GM23338 (cell line): ENCODE results near the gene PTTG1IP. TPM values are rescaled to one million over a fixed set of nuclear protein-coding genes. Genes with fewer than 3 reads are reported as not detected.

ENCODE experiments used
- ATAC-seq: fragments of 200-7000 bp; cut with Tn5 transposase; 3 replicates; pipeline ENCODE4 v1.9.1; 2020
- DNase-seq: peaks from one replicate; pipeline ENCODE4 v3.0.0-alpha.2; 2015; ENCODE audit warnings: low spot score
- H2AFZ ChIP-seq: fragments of 200-600 bp; sonication (generic); 2 replicates; pipeline ENCODE4 v1.8.0; 2016; ENCODE audit warnings: antibody characterized with exemption, mild to moderate bottlenecking, moderate library complexity
- H3F3A ChIP-seq: fragments of 200-600 bp; sonication (generic); replicated peaks from 2 replicates; pipeline ENCODE4 v1.8.0; 2017; ENCODE audit warnings: antibody characterized with exemption, mixed run types, low read depth
- H3K27ac ChIP-seq: fragments of 200-600 bp; sonication (generic); 2 replicates; pipeline ENCODE4 v1.6.1; 2016; ENCODE audit warnings: low read depth
- H3K27me3 ChIP-seq: fragments of 200-600 bp; sonication (generic); 2 replicates; pipeline ENCODE4 v1.8.0; 2016; ENCODE audit warnings: mild to moderate bottlenecking, mixed run types, moderate library complexity; ENCODE audit not compliant: insufficient read depth
- H3K36me3 ChIP-seq: fragments of 200-600 bp; sonication (generic); 2 replicates; pipeline ENCODE4 v1.8.0; 2016; ENCODE audit warnings: mild to moderate bottlenecking; ENCODE audit not compliant: insufficient read depth
- H3K4me1 ChIP-seq: fragments of 200-600 bp; sonication (generic); 2 replicates; pipeline ENCODE4 v1.8.0; 2016; ENCODE audit warnings: mild to moderate bottlenecking, moderate library complexity; ENCODE audit not compliant: insufficient read depth
- H3K4me2 ChIP-seq: fragments of 200-600 bp; sonication (generic); 2 replicates; pipeline ENCODE4 v1.7.1; 2017; ENCODE audit warnings: mixed run types
- H3K4me3 ChIP-seq: fragments of 200-600 bp; sonication (generic); 2 replicates; pipeline ENCODE4 v1.6.1; 2016; ENCODE audit warnings: mixed run types
- H3K79me2 ChIP-seq: fragments of 200-600 bp; sonication (generic); replicated peaks from 2 replicates; pipeline ENCODE4 v1.8.0; 2017; ENCODE audit warnings: mild to moderate bottlenecking; ENCODE audit not compliant: insufficient read depth
- H3K9me2 ChIP-seq: fragments of 200-600 bp; sonication (generic); 2 replicates; pipeline ENCODE4 v1.8.0; 2017; ENCODE audit not compliant: insufficient read depth
- H4K20me1 ChIP-seq: fragments of 200-600 bp; sonication (generic); replicated peaks from 2 replicates; pipeline ENCODE4 v1.8.0; 2017; ENCODE audit warnings: mild to moderate bottlenecking; ENCODE audit not compliant: insufficient read depth
- H3K27ac Mint-ChIP-seq: 2 replicates; pipeline ENCODE4 v1.8.0; 2020; ENCODE audit warnings: inconsistent platforms, mild to moderate bottlenecking, moderate library complexity, mixed read lengths
- H3K27me3 Mint-ChIP-seq: 3 replicates; pipeline ENCODE4 v1.8.0; 2022; ENCODE audit warnings: low read depth, mild to moderate bottlenecking, moderate library complexity, mixed read lengths, inconsistent platforms; ENCODE audit not compliant: insufficient read depth, poor library complexity
- H3K36me3 Mint-ChIP-seq: 3 replicates; pipeline ENCODE4 v1.8.0; 2021; ENCODE audit warnings: low read depth, mild to moderate bottlenecking, inconsistent platforms, moderate library complexity, mixed read lengths
- H3K4me1 Mint-ChIP-seq: 3 replicates; pipeline ENCODE4 v1.8.0; 2020; ENCODE audit warnings: mild to moderate bottlenecking, inconsistent platforms, mixed read lengths
- H3K4me3 Mint-ChIP-seq: 3 replicates; pipeline ENCODE4 v1.8.0; 2021; ENCODE audit warnings: moderate library complexity, mild to moderate bottlenecking, inconsistent platforms, mixed read lengths
- H3K9me3 Mint-ChIP-seq: 3 replicates; pipeline ENCODE4 v1.8.0; 2020; ENCODE audit warnings: moderate library complexity, mild to moderate bottlenecking, inconsistent platforms, mixed read lengths
- CREB1 ChIP-seq: fragments of 250-450 bp; sonication (Bioruptor Pico); IDR thresholded peaks from 2 replicates; pipeline ENCODE4 v1.5.0; 2020; ENCODE audit warnings: low read depth, mild to moderate bottlenecking, moderate library complexity
- ETS1 ChIP-seq: IDR thresholded peaks from 2 replicates; pipeline ENCODE4 v1.6.1; 2016; ENCODE audit warnings: antibody characterized with exemption
- EZH2 ChIP-seq: fragments of 200-600 bp; sonication (generic); IDR thresholded peaks from one replicate; pipeline ENCODE4 v1.8.0; 2017; ENCODE audit warnings: antibody characterized with exemption, mild to moderate bottlenecking, low read depth; ENCODE audit not compliant: unreplicated experiment
- JUNB ChIP-seq: IDR thresholded peaks from one replicate; pipeline ENCODE4 v1.6.1; 2016; ENCODE audit warnings: antibody characterized with exemption; ENCODE audit not compliant: unreplicated experiment
- POLR2AphosphoS5 ChIP-seq: IDR thresholded peaks from 2 replicates; pipeline ENCODE4 v1.6.1; 2016; ENCODE audit warnings: antibody characterized with exemption, low read depth
- STAT1 ChIP-seq: IDR thresholded peaks from one replicate; pipeline ENCODE4 v1.6.1; 2016; ENCODE audit warnings: antibody characterized with exemption; ENCODE audit not compliant: unreplicated experiment
- ZNF114 ChIP-seq: fragments of 250-450 bp; sonication (Bioruptor Pico); IDR thresholded peaks from 2 replicates; pipeline ENCODE4 v1.5.0; 2020; ENCODE audit warnings: mild to moderate bottlenecking, moderate library complexity
- ZNF331 ChIP-seq: fragments of 250-450 bp; sonication (Bioruptor Pico); IDR thresholded peaks from 2 replicates; pipeline ENCODE4 v1.5.0; 2020; ENCODE audit warnings: low read depth, mild to moderate bottlenecking, moderate library complexity
- polyA plus RNA-seq: library from polyadenylated mRNA; unstranded; fragments of >200 nt; fragmentation: Nextera tagmentation; extraction: Ambion mirVana; gene quantifications from 2 replicates; pipeline ENCODE4 v1.2.1, GENCODE V29; 2016
- total RNA-seq: library from RNA; depleted of rRNA; stranded (reverse); fragments of >200 nt; shearing (Covaris generic); gene quantifications from 2 replicates; pipeline ENCODE4 v1.2.3, GENCODE V29; 2014
- TF ChIP-seq, protein P1 (sequence below): IDR thresholded peaks from one replicate; pipeline ENCODE4 v1.6.1; 2018; ENCODE audit warnings: antibody characterized with exemption; ENCODE audit not compliant: unreplicated experiment
- TF ChIP-seq, protein P2 (sequence below): fragments of 250-450 bp; sonication (Bioruptor Pico); IDR thresholded peaks from 2 replicates; pipeline ENCODE4 v1.5.0; 2020; ENCODE audit warnings: mild to moderate bottlenecking, moderate library complexity
- TF ChIP-seq, protein P3 (sequence below), 2 experiments: fragments of 200-600 bp in 1 of 2; sonication (generic) in 1 of 2; conservative IDR thresholded peaks; 2 replicates each; pipeline versions ENCODE4 v1.5.1 to v1.6.1; 2016 to 2017; ENCODE audit warnings: antibody characterized with exemption in 2 of 2, low read depth in 2 of 2, mild to moderate bottlenecking in 2 of 2, moderate library complexity in 1 of 2

Gene PTTG1IP
- total and polyA plus RNA-seq, 2 experiments from 2014 or later: 99.9 to 172 TPM

DNA sequence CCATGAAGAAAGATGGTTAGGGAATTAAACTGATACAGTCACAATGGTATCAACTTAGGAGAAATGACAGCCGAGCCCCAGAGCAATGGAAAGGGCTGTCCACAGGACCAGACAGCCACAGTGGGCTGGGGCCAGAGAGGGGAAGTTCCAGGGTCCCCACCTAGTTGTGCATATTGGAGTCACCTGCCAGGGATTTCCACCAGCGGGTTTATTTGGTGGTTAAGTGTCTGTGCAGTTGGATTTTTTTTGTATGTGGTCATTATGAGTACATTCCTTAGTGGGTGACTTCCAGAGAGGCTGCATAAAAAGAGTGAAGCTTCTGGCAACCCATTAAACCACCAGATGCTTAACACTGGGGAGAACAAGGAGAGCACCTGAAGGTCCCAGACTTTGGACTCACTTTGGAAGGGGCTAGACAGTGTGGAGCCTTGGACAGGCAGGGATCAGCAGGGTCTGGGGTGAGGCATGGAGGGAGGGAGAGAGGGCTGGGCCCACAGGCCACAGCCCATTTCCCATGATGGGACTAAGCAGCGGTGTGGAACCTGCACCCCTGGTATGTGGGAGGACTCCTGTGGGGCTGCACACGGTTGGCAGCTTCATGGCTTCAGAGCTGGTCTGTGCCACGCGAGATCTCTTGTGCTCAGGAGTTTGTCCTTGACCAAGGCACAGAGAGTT is 7.8 kb upstream of the PTTG1IP start (continued):
- TF ChIP-seq, protein P1, sequence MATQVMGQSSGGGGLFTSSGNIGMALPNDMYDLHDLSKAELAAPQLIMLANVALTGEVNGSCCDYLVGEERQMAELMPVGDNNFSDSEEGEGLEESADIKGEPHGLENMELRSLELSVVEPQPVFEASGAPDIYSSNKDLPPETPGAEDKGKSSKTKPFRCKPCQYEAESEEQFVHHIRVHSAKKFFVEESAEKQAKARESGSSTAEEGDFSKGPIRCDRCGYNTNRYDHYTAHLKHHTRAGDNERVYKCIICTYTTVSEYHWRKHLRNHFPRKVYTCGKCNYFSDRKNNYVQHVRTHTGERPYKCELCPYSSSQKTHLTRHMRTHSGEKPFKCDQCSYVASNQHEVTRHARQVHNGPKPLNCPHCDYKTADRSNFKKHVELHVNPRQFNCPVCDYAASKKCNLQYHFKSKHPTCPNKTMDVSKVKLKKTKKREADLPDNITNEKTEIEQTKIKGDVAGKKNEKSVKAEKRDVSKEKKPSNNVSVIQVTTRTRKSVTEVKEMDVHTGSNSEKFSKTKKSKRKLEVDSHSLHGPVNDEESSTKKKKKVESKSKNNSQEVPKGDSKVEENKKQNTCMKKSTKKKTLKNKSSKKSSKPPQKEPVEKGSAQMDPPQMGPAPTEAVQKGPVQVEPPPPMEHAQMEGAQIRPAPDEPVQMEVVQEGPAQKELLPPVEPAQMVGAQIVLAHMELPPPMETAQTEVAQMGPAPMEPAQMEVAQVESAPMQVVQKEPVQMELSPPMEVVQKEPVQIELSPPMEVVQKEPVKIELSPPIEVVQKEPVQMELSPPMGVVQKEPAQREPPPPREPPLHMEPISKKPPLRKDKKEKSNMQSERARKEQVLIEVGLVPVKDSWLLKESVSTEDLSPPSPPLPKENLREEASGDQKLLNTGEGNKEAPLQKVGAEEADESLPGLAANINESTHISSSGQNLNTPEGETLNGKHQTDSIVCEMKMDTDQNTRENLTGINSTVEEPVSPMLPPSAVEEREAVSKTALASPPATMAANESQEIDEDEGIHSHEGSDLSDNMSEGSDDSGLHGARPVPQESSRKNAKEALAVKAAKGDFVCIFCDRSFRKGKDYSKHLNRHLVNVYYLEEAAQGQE: no peak

- peaks cover 2% of the 10 kb centered on the region; the same call in 1 of the 2 replicates for H3K4me1 ChIP-seq
- H3K27ac ChIP-seq: no peak overlapping the region
- H3F3A ChIP-seq: no peaks in the 10 kb centered on the region
- H3K4me3 ChIP-seq: no peak overlapping the region
- ATAC-seq (no peak), DNase-seq (no peak)
- H3K79me2 ChIP-seq: no peaks in the 10 kb centered on the region
- no peaks in the 10 kb centered on the region for H3K9me3 Mint-ChIP-seq
- no peak overlapping the region for H2AFZ ChIP-seq
- no peak overlapping the region for H3K4me2 ChIP-seq
- H4K20me1 ChIP-seq: no peaks in the 10 kb centered on the region; the same call in 1 of the 2 replicates
- H3K27me3 ChIP-seq: peaks cover 12% of the 10 kb centered on the region
- H3K36me3 Mint-ChIP-seq: no peaks in the 10 kb centered on the region
- H3K4me3 Mint-ChIP-seq: no peak overlapping the region
- peaks cover 10% of the 10 kb centered on the region for H3K27me3 Mint-ChIP-seq
- H3K4me1 Mint-ChIP-seq: peaks cover 5% of the 10 kb centered on the region
- H3K9me2 ChIP-seq: no peaks in the 10 kb centered on the region
- H3K27ac Mint-ChIP-seq: no peak overlapping the region
- H3K36me3 ChIP-seq: no peaks in the 10 kb centered on the region
- TF ChIP-seq ZNF114: no peak
- no peak for TF ChIP-seq EZH2
- no peak for TF ChIP-seq POLR2AphosphoS5
- no peak for TF ChIP-seq ZNF331 (CRISPR knock-in tag)
- TF ChIP-seq, protein P2, sequence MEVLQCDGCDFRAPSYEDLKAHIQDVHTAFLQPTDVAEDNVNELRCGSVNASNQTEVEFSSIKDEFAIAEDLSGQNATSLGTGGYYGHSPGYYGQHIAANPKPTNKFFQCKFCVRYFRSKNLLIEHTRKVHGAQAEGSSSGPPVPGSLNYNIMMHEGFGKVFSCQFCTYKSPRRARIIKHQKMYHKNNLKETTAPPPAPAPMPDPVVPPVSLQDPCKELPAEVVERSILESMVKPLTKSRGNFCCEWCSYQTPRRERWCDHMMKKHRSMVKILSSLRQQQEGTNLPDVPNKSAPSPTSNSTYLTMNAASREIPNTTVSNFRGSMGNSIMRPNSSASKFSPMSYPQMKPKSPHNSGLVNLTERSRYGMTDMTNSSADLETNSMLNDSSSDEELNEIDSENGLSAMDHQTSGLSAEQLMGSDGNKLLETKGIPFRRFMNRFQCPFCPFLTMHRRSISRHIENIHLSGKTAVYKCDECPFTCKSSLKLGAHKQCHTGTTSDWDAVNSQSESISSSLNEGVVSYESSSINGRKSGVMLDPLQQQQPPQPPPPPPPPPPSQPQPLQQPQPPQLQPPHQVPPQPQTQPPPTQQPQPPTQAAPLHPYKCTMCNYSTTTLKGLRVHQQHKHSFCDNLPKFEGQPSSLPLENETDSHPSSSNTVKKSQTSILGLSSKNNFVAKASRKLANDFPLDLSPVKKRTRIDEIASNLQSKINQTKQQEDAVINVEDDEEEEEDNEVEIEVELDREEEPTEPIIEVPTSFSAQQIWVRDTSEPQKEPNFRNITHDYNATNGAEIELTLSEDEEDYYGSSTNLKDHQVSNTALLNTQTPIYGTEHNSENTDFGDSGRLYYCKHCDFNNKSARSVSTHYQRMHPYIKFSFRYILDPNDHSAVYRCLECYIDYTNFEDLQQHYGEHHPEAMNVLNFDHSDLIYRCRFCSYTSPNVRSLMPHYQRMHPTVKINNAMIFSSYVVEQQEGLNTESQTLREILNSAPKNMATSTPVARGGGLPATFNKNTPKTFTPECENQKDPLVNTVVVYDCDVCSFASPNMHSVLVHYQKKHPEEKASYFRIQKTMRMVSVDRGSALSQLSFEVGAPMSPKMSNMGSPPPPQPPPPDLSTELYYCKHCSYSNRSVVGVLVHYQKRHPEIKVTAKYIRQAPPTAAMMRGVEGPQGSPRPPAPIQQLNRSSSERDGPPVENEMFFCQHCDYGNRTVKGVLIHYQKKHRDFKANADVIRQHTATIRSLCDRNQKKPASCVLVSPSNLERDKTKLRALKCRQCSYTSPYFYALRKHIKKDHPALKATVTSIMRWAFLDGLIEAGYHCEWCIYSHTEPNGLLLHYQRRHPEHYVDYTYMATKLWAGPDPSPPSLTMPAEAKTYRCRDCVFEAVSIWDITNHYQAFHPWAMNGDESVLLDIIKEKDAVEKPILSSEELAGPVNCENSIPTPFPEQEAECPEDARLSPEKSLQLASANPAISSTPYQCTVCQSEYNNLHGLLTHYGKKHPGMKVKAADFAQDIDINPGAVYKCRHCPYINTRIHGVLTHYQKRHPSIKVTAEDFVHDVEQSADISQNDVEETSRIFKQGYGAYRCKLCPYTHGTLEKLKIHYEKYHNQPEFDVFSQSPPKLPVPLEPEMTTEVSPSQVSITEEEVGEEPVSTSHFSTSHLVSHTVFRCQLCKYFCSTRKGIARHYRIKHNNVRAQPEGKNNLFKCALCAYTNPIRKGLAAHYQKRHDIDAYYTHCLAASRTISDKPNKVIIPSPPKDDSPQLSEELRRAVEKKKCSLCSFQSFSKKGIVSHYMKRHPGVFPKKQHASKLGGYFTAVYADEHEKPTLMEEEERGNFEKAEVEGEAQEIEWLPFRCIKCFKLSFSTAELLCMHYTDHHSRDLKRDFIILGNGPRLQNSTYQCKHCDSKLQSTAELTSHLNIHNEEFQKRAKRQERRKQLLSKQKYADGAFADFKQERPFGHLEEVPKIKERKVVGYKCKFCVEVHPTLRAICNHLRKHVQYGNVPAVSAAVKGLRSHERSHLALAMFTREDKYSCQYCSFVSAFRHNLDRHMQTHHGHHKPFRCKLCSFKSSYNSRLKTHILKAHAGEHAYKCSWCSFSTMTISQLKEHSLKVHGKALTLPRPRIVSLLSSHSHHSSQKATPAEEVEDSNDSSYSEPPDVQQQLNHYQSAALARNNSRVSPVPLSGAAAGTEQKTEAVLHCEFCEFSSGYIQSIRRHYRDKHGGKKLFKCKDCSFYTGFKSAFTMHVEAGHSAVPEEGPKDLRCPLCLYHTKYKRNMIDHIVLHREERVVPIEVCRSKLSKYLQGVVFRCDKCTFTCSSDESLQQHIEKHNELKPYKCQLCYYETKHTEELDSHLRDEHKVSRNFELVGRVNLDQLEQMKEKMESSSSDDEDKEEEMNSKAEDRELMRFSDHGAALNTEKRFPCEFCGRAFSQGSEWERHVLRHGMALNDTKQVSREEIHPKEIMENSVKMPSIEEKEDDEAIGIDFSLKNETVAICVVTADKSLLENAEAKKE: no peak
- TF ChIP-seq STAT1: no peak
- TF ChIP-seq CREB1 (CRISPR knock-in tag): no peak
- TF ChIP-seq JUNB: no peak
- TF ChIP-seq, protein P3, sequence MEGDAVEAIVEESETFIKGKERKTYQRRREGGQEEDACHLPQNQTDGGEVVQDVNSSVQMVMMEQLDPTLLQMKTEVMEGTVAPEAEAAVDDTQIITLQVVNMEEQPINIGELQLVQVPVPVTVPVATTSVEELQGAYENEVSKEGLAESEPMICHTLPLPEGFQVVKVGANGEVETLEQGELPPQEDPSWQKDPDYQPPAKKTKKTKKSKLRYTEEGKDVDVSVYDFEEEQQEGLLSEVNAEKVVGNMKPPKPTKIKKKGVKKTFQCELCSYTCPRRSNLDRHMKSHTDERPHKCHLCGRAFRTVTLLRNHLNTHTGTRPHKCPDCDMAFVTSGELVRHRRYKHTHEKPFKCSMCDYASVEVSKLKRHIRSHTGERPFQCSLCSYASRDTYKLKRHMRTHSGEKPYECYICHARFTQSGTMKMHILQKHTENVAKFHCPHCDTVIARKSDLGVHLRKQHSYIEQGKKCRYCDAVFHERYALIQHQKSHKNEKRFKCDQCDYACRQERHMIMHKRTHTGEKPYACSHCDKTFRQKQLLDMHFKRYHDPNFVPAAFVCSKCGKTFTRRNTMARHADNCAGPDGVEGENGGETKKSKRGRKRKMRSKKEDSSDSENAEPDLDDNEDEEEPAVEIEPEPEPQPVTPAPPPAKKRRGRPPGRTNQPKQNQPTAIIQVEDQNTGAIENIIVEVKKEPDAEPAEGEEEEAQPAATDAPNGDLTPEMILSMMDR (conservative IDR thresholded peaks at IDR 0.05; ENCODE audit: low read depth in 2 of 2): no peak
- TF ChIP-seq ETS1: no peak
Observed at GRCh38 chr21:44880405-44881197, 7.1 kb upstream of the PTTG1IP start.
